Measurements from ENCODE around the gene KCNJ5. TPM values are rescaled to one million over a fixed set of nuclear protein-coding genes. Genes with fewer than 3 reads are reported as not detected.
A peak's percentile ranks its signal among the peaks of the same experiment; 100 is the strongest.

The KCNJ5 gene
- total RNA-seq, 2 donors from 2014 or later, result 8.2 to 23.3 TPM

- TF ChIP-seq CTCF (IDR thresholded peaks at IDR 0.05), result no peak
- no peak for DNase-seq (ENCODE audit: low spot score)
Measured at GRCh38 chr11:128913806-128914205, 22.6 kb downstream of the KCNJ5 start.

GRCh38 chr11:128914216-128915148 is 23.3 kb downstream of the KCNJ5 start:
- no peak for DNase-seq (ENCODE audit: low spot score)
- Histone ChIP-seq H3K36me3 (no peaks in the 10 kb centered on the region), H3K27me3 (no peaks in the 10 kb centered on the region), H3K4me3 (no peak overlapping the region), H3K4me1 (peaks cover 0 to 8% of the 10 kb centered on the region in 2 donors), H3K27ac (peak overlapping the region in 1 of 2 donors; percentile 58), H3K9me3 (no peaks in the 10 kb centered on the region)
- TF ChIP-seq CTCF (IDR thresholded peaks at IDR 0.05), result no peak

More at GRCh38 chr11:128913806-128914205, 22.6 kb downstream of the KCNJ5 start:
- no peaks in the 10 kb centered on the region for H3K36me3 ChIP-seq
- no peak overlapping the region for H3K27ac ChIP-seq
- H3K9me3 ChIP-seq, result no peaks in the 10 kb centered on the region
- no peak overlapping the region for H3K4me3 ChIP-seq
- H3K4me1 ChIP-seq, result peaks cover 0 to 15% of the 10 kb centered on the region in 2 donors
- H3K27me3 ChIP-seq, result no peaks in the 10 kb centered on the region

- DNase-seq (ENCODE audit: low spot score), result no peak
- peaks cover 0 to 6% of the 10 kb centered on the region in 2 donors for H3K4me1 ChIP-seq
- no peak for TF ChIP-seq CTCF (IDR thresholded peaks at IDR 0.05)
- H3K9me3 ChIP-seq, result no peaks in the 10 kb centered on the region
- peak overlapping the region in 1 of 2 donors; percentile 58 for H3K27ac ChIP-seq
- no peak overlapping the region for H3K4me3 ChIP-seq
- no peaks in the 10 kb centered on the region for H3K27me3 ChIP-seq
- no peaks in the 10 kb centered on the region for H3K36me3 ChIP-seq
Measured at GRCh38 chr11:128915149-128915521, 24.0 kb downstream of the KCNJ5 start.

- TF ChIP-seq CTCF (IDR thresholded peaks at IDR 0.05), result no peak
- no peak for DNase-seq (ENCODE audit: low spot score)
- Histone ChIP-seq H3K4me1 (peaks cover 0 to 6% of the 10 kb centered on the region in 2 donors), H3K36me3 (no peaks in the 10 kb centered on the region), H3K27ac (no peak overlapping the region), H3K4me3 (no peak overlapping the region), H3K27me3 (no peaks in the 10 kb centered on the region), H3K9me3 (no peaks in the 10 kb centered on the region)
Measured at GRCh38 chr11:128916037-128916572, 24.9 kb downstream of the KCNJ5 start.

- Histone ChIP-seq H3K4me3 (no peak overlapping the region), H3K27me3 (no peaks in the 10 kb centered on the region), H3K36me3 (no peaks in the 10 kb centered on the region), H3K4me1 (peaks cover 0 to 6% of the 10 kb centered on the region in 2 donors), H3K27ac (peak overlapping the region in 1 of 2 donors; percentile 29), H3K9me3 (no peaks in the 10 kb centered on the region)
- TF ChIP-seq CTCF (IDR thresholded peaks at IDR 0.05), result no peak
- DNase-seq (ENCODE audit: low spot score), result no peak
Measured at GRCh38 chr11:128916681-128917080, 25.5 kb downstream of the KCNJ5 start.

Measured in right atrium auricular region (tissue), 2 donors.